ENCODE measurements around the gene MAN2B2. TPM values are rescaled to one million over a fixed set of nuclear protein-coding genes. Genes with fewer than 3 reads are reported as not detected.
A peak's percentile ranks its signal among the peaks of the same experiment; 100 is the strongest.

MAN2B2 gene
- total RNA-seq, 1 donor from 2014 or later, result 24.0 TPM

DNA sequence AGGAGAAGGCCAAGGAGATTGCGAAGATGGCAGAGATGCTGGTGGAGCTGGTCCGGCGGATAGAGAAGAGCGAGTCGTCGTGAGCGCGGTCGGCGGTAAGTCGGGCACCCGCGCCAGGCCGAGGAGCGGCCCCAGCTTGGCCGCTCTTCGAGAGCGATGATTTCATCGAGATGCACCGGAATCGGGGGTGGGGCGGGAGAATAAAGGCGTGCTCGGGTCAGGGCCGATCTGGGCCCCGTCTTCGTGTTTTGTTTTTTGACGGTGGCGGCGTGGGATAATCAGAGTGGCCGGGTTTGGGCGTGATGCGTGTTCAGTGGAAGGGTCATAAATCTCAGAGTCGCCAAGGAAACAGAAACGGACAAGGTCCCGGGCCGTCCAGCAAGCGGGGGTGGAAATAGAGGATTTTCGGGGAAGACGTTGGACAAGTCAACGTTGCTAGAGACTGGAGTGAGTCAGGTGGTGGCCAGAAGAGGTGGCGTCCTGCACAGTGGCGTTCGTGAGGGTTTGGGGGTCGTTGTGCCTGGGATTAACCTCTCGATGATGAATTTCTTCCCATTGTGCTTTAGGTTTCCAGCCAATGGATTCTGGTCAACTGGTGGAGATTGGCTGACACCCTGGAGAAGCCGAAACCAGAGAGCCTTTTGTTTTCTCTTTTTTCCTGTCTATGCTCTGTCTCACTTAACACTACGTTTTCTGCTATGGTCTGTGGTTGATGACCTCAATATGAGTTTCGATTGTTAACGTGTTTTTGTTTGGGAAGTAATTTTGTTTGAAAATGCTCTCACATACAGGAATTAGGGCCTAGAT, 66.4 kb downstream of the MAN2B2 start:
- Histone ChIP-seq H3K27me3 (ENCODE audit: control insufficient read depth, insufficient read depth, low read length) (no peaks in the 10 kb centered on the region), H3K36me3 (ENCODE audit: control insufficient read depth, insufficient read depth, low read length) (peaks cover 2% of the 10 kb centered on the region), H3K4me3 (ENCODE audit: low read depth, low read length) (peak overlapping the region; percentile 71)
- no peak for TF ChIP-seq CTCF (IDR thresholded peaks at IDR 0.05; ENCODE audit: insufficient read depth, low read length, poor library complexity, severe bottlenecking)
- DNase-seq (ENCODE audit: low read depth), result no peak

- DNase-seq (ENCODE audit: low read depth), result no peak
- Histone ChIP-seq H3K27me3 (ENCODE audit: control insufficient read depth, insufficient read depth, low read length) (no peaks in the 10 kb centered on the region), H3K4me3 (ENCODE audit: low read depth, low read length) (peak overlapping the region; percentile 71), H3K36me3 (ENCODE audit: control insufficient read depth, insufficient read depth, low read length) (peaks cover 2% of the 10 kb centered on the region)
- TF ChIP-seq CTCF (IDR thresholded peaks at IDR 0.05; ENCODE audit: insufficient read depth, low read length, poor library complexity, severe bottlenecking), result no peak
Measured at GRCh38 chr4:6641971-6642320, 67.0 kb downstream of the MAN2B2 start.

GRCh38 chr4:6643141-6643847, 68.3 kb downstream of the MAN2B2 start:
- no peak overlapping the region for H3K4me3 ChIP-seq (ENCODE audit: low read depth, low read length)
- H3K36me3 ChIP-seq (ENCODE audit: control insufficient read depth, insufficient read depth, low read length), result peaks cover 2% of the 10 kb centered on the region
- no peak for DNase-seq (ENCODE audit: low read depth)
- no peak for TF ChIP-seq CTCF (IDR thresholded peaks at IDR 0.05; ENCODE audit: insufficient read depth, low read length, poor library complexity, severe bottlenecking)
- no peaks in the 10 kb centered on the region for H3K27me3 ChIP-seq (ENCODE audit: control insufficient read depth, insufficient read depth, low read length)

- TF ChIP-seq CTCF (IDR thresholded peaks at IDR 0.05; ENCODE audit: insufficient read depth, low read length, poor library complexity, severe bottlenecking), result no peak
- H3K27me3 ChIP-seq (ENCODE audit: control insufficient read depth, insufficient read depth, low read length), result no peaks in the 10 kb centered on the region
- H3K4me3 ChIP-seq (ENCODE audit: low read depth, low read length), result no peak overlapping the region
- DNase-seq (ENCODE audit: low read depth), result no peak
- H3K36me3 ChIP-seq (ENCODE audit: control insufficient read depth, insufficient read depth, low read length), result peaks cover 2% of the 10 kb centered on the region
Measured at GRCh38 chr4:6644792-6645530, 70.0 kb downstream of the MAN2B2 start.

GRCh38 chr4:6647169-6647568, 72.2 kb downstream of the MAN2B2 start:
- TF ChIP-seq CTCF (IDR thresholded peaks at IDR 0.05; ENCODE audit: insufficient read depth, low read length, poor library complexity, severe bottlenecking), result no peak
- Histone ChIP-seq H3K36me3 (ENCODE audit: control insufficient read depth, insufficient read depth, low read length) (peaks cover 2% of the 10 kb centered on the region), H3K27me3 (ENCODE audit: control insufficient read depth, insufficient read depth, low read length) (no peaks in the 10 kb centered on the region), H3K4me3 (ENCODE audit: low read depth, low read length) (no peak overlapping the region)
- no peak for DNase-seq (ENCODE audit: low read depth)

All from kidney epithelial cell (primary cell).